HEK293T (cell line): ENCODE measurements around the gene LY9.

Source experiments
- BHLHE40 ChIP-seq: fragments of 450-650 bp; IDR thresholded peaks from 2 replicates; pipeline ENCODE4 v1.6.1; 2016; ENCODE audit warnings: mild to moderate bottlenecking, moderate library complexity, borderline replicate concordance
- CTBP1 ChIP-seq: fragments of 450-650 bp; IDR thresholded peaks from 2 replicates; pipeline ENCODE4 v1.6.1; 2016; ENCODE audit warnings: borderline replicate concordance
- ELF4 ChIP-seq: fragments of 450-650 bp; IDR thresholded peaks from 2 replicates; pipeline ENCODE4 v1.6.1; 2017; ENCODE audit warnings: antibody characterized with exemption
- FOXA1 ChIP-seq: fragments of 450-650 bp; IDR thresholded peaks from 2 replicates; pipeline ENCODE4 v1.6.1; 2016; ENCODE audit warnings: mild to moderate bottlenecking
- FOXK2 ChIP-seq: fragments of 450-650 bp; IDR thresholded peaks from 2 replicates; pipeline ENCODE4 v1.6.1; 2016; ENCODE audit warnings: mild to moderate bottlenecking
- FOXM1 ChIP-seq: fragments of 450-650 bp; IDR thresholded peaks from 2 replicates; pipeline ENCODE4 v1.6.1; 2017; ENCODE audit warnings: mild to moderate bottlenecking, borderline replicate concordance
- HDGF ChIP-seq: fragments of 450-650 bp; IDR thresholded peaks from 2 replicates; pipeline ENCODE4 v1.6.1; 2017; ENCODE audit warnings: antibody characterized with exemption, borderline replicate concordance
- L3MBTL2 ChIP-seq: fragments of 450-650 bp; conservative IDR thresholded peaks from 2 replicates; pipeline ENCODE4 v1.6.1; 2016; ENCODE audit warnings: mild to moderate bottlenecking
- NFRKB ChIP-seq: fragments of 450-650 bp; IDR thresholded peaks from 2 replicates; pipeline ENCODE4 v1.6.1; 2016; ENCODE audit warnings: mild to moderate bottlenecking, moderate library complexity
- SP1 ChIP-seq: fragments of 450-650 bp; IDR thresholded peaks from 2 replicates; pipeline ENCODE4 v1.6.1; 2017
- SUZ12 ChIP-seq: fragments of 450-650 bp; IDR thresholded peaks from 2 replicates; pipeline ENCODE4 v1.6.1; 2016; ENCODE audit warnings: mild to moderate bottlenecking
- TARDBP ChIP-seq: fragments of 450-650 bp; IDR thresholded peaks from 2 replicates; pipeline ENCODE4 v1.6.1; 2016
- ZNF384 ChIP-seq: fragments of 450-650 bp; IDR thresholded peaks from 2 replicates; pipeline ENCODE4 v1.6.1; 2016
- TF ChIP-seq, protein P1 (sequence below): fragments of 450-650 bp; IDR thresholded peaks from 2 replicates; pipeline ENCODE4 v1.6.1; 2016

DNA sequence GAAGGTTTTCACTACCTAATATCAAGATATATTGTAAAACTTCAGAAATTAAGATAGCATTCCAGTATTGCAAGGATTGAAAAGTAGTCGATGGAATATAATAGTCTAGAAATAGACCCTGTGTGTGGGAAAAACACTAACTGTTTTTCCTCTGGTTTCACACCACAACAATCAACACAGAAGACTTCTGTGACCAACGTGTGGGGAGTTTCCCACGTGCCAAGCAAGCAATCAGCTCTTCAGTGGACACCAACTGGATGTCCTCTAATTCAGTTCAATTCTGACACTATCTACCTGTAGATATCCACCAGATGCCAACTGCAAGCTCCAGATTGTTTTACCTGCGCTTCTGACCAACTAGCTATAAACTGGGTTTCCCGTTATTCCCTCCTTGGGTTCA is 54.6 kb downstream of the LY9 start:
- TF ChIP-seq, protein P1, sequence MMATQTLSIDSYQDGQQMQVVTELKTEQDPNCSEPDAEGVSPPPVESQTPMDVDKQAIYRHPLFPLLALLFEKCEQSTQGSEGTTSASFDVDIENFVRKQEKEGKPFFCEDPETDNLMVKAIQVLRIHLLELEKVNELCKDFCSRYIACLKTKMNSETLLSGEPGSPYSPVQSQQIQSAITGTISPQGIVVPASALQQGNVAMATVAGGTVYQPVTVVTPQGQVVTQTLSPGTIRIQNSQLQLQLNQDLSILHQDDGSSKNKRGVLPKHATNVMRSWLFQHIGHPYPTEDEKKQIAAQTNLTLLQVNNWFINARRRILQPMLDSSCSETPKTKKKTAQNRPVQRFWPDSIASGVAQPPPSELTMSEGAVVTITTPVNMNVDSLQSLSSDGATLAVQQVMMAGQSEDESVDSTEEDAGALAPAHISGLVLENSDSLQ, result no peak
- TF ChIP-seq SUZ12, result no peak
- TF ChIP-seq L3MBTL2, result no peak
- no peak for TF ChIP-seq HDGF
- TF ChIP-seq CTBP1, result no peak
- TF ChIP-seq NFRKB, result no peak
- TF ChIP-seq FOXK2, result no peak
- TF ChIP-seq TARDBP, result no peak
- no peak for TF ChIP-seq FOXA1
- no peak for TF ChIP-seq ELF4
- no peak for TF ChIP-seq FOXM1
- TF ChIP-seq ZNF384, result no peak
- no peak for TF ChIP-seq SP1
- TF ChIP-seq BHLHE40, result no peak
